Keratinocyte (primary cell): ENCODE measurements around the gene CLTC. TPM values are rescaled to one million over a fixed set of nuclear protein-coding genes. Genes with fewer than 3 reads are reported as not detected.

Source experiments
- DNase-seq: peaks from one replicate; pipeline ENCODE4 v3.0.0-alpha.2; 2011; ENCODE audit warnings: low read depth, missing footprints, low spot score
- FAIRE-seq: peaks from 2 replicates; lab custom pipeline; 2011; peaks lifted over from hg19 to GRCh38; lab: Jason Lieb, UNC
- H2AFZ ChIP-seq: 2 replicates; pipeline ENCODE4 v1.6.0; 2012; ENCODE audit warnings: low read length, control low read depth, inconsistent platforms; ENCODE audit not compliant: control insufficient read depth
- H3K27ac ChIP-seq: 2 replicates; pipeline ENCODE4 v1.5.1; 2011; ENCODE audit warnings: low read length; ENCODE audit not compliant: control insufficient read depth, insufficient read depth
- H3K27me3 ChIP-seq: 3 replicates; pipeline ENCODE4 v1.6.0; 2011; ENCODE audit warnings: low read length; ENCODE audit not compliant: control insufficient read depth, insufficient read depth; ENCODE audit errors: extremely low read depth
- H3K36me3 ChIP-seq, 2 experiments: 2 replicates in 1 of 2; 3 replicates in 1 of 2; pipeline ENCODE4 v1.5.1; 2011; ENCODE audit warnings: low read length in 2 of 2, mild to moderate bottlenecking in 1 of 2; ENCODE audit not compliant: control insufficient read depth in 2 of 2, insufficient read depth in 2 of 2; ENCODE audit errors: extremely low read depth in 1 of 2
- H3K4me1 ChIP-seq: 3 replicates; pipeline ENCODE4 v1.5.1; 2011; ENCODE audit warnings: low read length; ENCODE audit not compliant: control insufficient read depth, insufficient read depth; ENCODE audit errors: extremely low read depth
- H3K4me2 ChIP-seq: 3 replicates; pipeline ENCODE4 v1.6.0; 2011; ENCODE audit warnings: low read depth, low read length; ENCODE audit not compliant: control insufficient read depth, insufficient read depth; ENCODE audit errors: extremely low read depth
- H3K4me3 ChIP-seq, 3 experiments: fragments of 200-600 bp in 1 of 3; sonication (generic) in 1 of 3; 2 replicates in 2 of 3; 3 replicates in 1 of 3; pipeline ENCODE4 v1.5.1; 2011 to 2016; ENCODE audit warnings: low read length in 3 of 3, mild to moderate bottlenecking in 3 of 3, control low read depth in 2 of 3, inconsistent platforms in 1 of 3, low read depth in 1 of 3, mixed read lengths in 1 of 3, mixed run types in 1 of 3, moderate library complexity in 1 of 3; ENCODE audit not compliant: control insufficient read depth in 2 of 3, insufficient read depth in 2 of 3; ENCODE audit errors: extremely low read depth in 1 of 3
- H3K79me2 ChIP-seq: 2 replicates; pipeline ENCODE4 v1.6.0; 2012; ENCODE audit warnings: low read length; ENCODE audit not compliant: control insufficient read depth, insufficient read depth
- H3K9ac ChIP-seq: 3 replicates; pipeline ENCODE4 v1.6.0; 2011; ENCODE audit warnings: low read length; ENCODE audit not compliant: control insufficient read depth, insufficient read depth; ENCODE audit errors: extremely low read depth
- H3K9me1 ChIP-seq: 3 replicates; pipeline ENCODE4 v1.6.0; 2011; ENCODE audit warnings: low read length; ENCODE audit not compliant: control insufficient read depth, insufficient read depth; ENCODE audit errors: extremely low read depth
- H3K9me3 ChIP-seq: 2 replicates; pipeline ENCODE4 v1.5.1; 2012; ENCODE audit warnings: low read depth, low read length; ENCODE audit not compliant: control insufficient read depth
- H4K20me1 ChIP-seq: 3 replicates; pipeline ENCODE4 v1.6.0; 2011; ENCODE audit warnings: low read length; ENCODE audit not compliant: control insufficient read depth, insufficient read depth; ENCODE audit errors: extremely low read depth
- CTCF ChIP-seq, 3 experiments: IDR thresholded peaks in 1 of 3; conservative IDR thresholded peaks in 1 of 3; optimal IDR thresholded peaks in 1 of 3; 2 replicates in 2 of 3; 3 replicates in 1 of 3; pipeline versions ENCODE3 to v1.5.1; 2011; ENCODE audit warnings: low read length in 3 of 3, mild to moderate bottlenecking in 3 of 3, moderate library complexity in 2 of 3, control low read depth in 1 of 3, inconsistent platforms in 1 of 3; ENCODE audit not compliant: insufficient read depth in 2 of 3; ENCODE audit errors: extremely low read depth in 1 of 3
- EZH2 ChIP-seq: IDR thresholded peaks from one replicate; pipeline ENCODE4 v1.6.1; 2012; ENCODE audit warnings: inconsistent platforms, mild to moderate bottlenecking, low read length, moderate library complexity
- dilution Hi-C: fragments of 300-500 bp; cut with MboI; formaldehyde crosslinking; loops from one replicate; pipeline ENCODE4 v1.7.0; 2020; ENCODE audit warnings: low sequenced_read_pairs; ENCODE audit not compliant: extremely low pct_ligation_motif_present
- polyA plus RNA-seq, 5 experiments: library from polyadenylated mRNA; depleted of rRNA in 3 of 5; stranded (reverse) in 3 of 5; stranded (forward) in 1 of 5; unstranded in 1 of 5; fragments of >200 nt; gene quantifications; 1 replicate in 1 of 5; 2 replicates in 3 of 5; 3 replicates in 1 of 5; pipeline versions ENCODE4 v1.2.1 to v1.2.3, GENCODE V29; 2011 to 2012; ENCODE audit warnings: missing spikeins in 2 of 5, low read depth in 1 of 5, low replicate concordance in 1 of 5

The CLTC gene
- polyA plus RNA-seq, 1 donor (not counting 4 experiments of a cell fraction or from before 2014, with no cell fraction given): 209 TPM

- H3K4me2 ChIP-seq: no peak overlapping the region
- no peak overlapping the region for H2AFZ ChIP-seq
- TF ChIP-seq CTCF (optimal IDR thresholded peaks at IDR 0.05 in 1 of 3, IDR thresholded peaks at IDR 0.05 in 1 of 3, conservative IDR thresholded peaks at IDR 0.05 in 1 of 3; ENCODE audit: extremely low read depth in 1 of 3, insufficient read depth in 2 of 3, low read length in 3 of 3) (no peak), EZH2 (no peak)
- dilution Hi-C loops: no loop called here
- H4K20me1 ChIP-seq: peaks cover 60% of the 10 kb centered on the region
- H3K4me3 ChIP-seq: no peak overlapping the region
- H3K27ac ChIP-seq: no peak overlapping the region
- DNase-seq: no peak
- no peaks in the 10 kb centered on the region for H3K27me3 ChIP-seq
- H3K79me2 ChIP-seq: peaks cover 98% of the 10 kb centered on the region
- H3K4me1 ChIP-seq: peaks cover 4% of the 10 kb centered on the region
- H3K36me3 ChIP-seq: peaks cover 5% of the 10 kb centered on the region in 2 experiments
- H3K9me3 ChIP-seq: no peaks in the 10 kb centered on the region
- FAIRE-seq: no peak
- no peaks in the 10 kb centered on the region for H3K9me1 ChIP-seq
- no peak overlapping the region for H3K9ac ChIP-seq
Measured at GRCh38 chr17:59631276-59631675, 11.6 kb downstream of the CLTC start.

GRCh38 chr17:59632398-59632797, 12.7 kb downstream of the CLTC start:
- H3K9me1 ChIP-seq: peaks cover 2% of the 10 kb centered on the region
- H3K27ac ChIP-seq: no peak overlapping the region
- no peak for DNase-seq
- FAIRE-seq: no peak
- no peak overlapping the region for H3K4me3 ChIP-seq
- peaks cover 95% of the 10 kb centered on the region for H3K79me2 ChIP-seq
- peaks cover 56% of the 10 kb centered on the region for H4K20me1 ChIP-seq
- no peaks in the 10 kb centered on the region for H3K9me3 ChIP-seq
- H3K27me3 ChIP-seq: no peaks in the 10 kb centered on the region
- no peak for TF ChIP-seq CTCF (optimal IDR thresholded peaks at IDR 0.05 in 1 of 3, IDR thresholded peaks at IDR 0.05 in 1 of 3, conservative IDR thresholded peaks at IDR 0.05 in 1 of 3; ENCODE audit: extremely low read depth in 1 of 3, insufficient read depth in 2 of 3, low read length in 3 of 3)
- TF ChIP-seq EZH2: no peak
- no peak overlapping the region for H3K9ac ChIP-seq
- peaks cover 5 to 6% of the 10 kb centered on the region in 2 experiments for H3K36me3 ChIP-seq
- no peak overlapping the region for H3K4me2 ChIP-seq
- dilution Hi-C loops: no loop called here
- peaks cover 4% of the 10 kb centered on the region for H3K4me1 ChIP-seq
- H2AFZ ChIP-seq: no peak overlapping the region
